Liver (tissue), 9 donors: Measurements from ENCODE around the gene ITGB2. TPM values are rescaled to one million over a fixed set of nuclear protein-coding genes. Genes with fewer than 3 reads are reported as not detected.
A peak's percentile ranks its signal among the peaks of the same experiment; 100 is the strongest.

Experiments
- DNase-seq: peaks from one replicate; pipeline ENCODE4 v3.0.0-alpha.2; 2017; ENCODE audit warnings: low spot score
- H3K27ac ChIP-seq, 2 donors: one replicate each; pipeline ENCODE4 v1.7.0; 2013; ENCODE audit warnings: inconsistent platforms in 2 of 2, low read length in 2 of 2, control low read depth in 1 of 2, low read depth in 1 of 2, mild to moderate bottlenecking in 1 of 2
- H3K27me3 ChIP-seq, 4 donors: one replicate each; pipeline versions ENCODE4 v1.6.1 to v1.7.0; 2013; ENCODE audit warnings: low read length in 3 of 4, inconsistent platforms in 1 of 4, mild to moderate bottlenecking in 1 of 4, moderate library complexity in 1 of 4; ENCODE audit not compliant: control insufficient read depth in 4 of 4, insufficient read depth in 4 of 4
- H3K36me3 ChIP-seq, 4 donors: one replicate each; pipeline versions ENCODE4 v1.6.1 to v1.7.0; 2013; ENCODE audit warnings: low read length in 3 of 4, mild to moderate bottlenecking in 3 of 4, low read depth in 1 of 4, moderate library complexity in 1 of 4; ENCODE audit not compliant: control insufficient read depth in 4 of 4, insufficient read depth in 3 of 4
- H3K4me1 ChIP-seq, 4 donors: one replicate each; pipeline versions ENCODE4 v1.6.1 to v1.7.0; 2013; ENCODE audit warnings: low read length in 3 of 4, mild to moderate bottlenecking in 3 of 4, moderate library complexity in 1 of 4; ENCODE audit not compliant: control insufficient read depth in 4 of 4, insufficient read depth in 4 of 4
- H3K4me3 ChIP-seq, 3 donors: one replicate each; pipeline versions ENCODE4 v1.6.1 to v1.7.0; 2013; ENCODE audit warnings: low read length in 3 of 3, control low read depth in 1 of 3, low read depth in 1 of 3, mild to moderate bottlenecking in 1 of 3
- H3K9ac ChIP-seq, 2 donors: one replicate each; pipeline ENCODE4 v1.7.0; 2013; ENCODE audit warnings: low read length in 2 of 2, mild to moderate bottlenecking in 2 of 2, moderate library complexity in 2 of 2, control low read depth in 1 of 2, low read depth in 1 of 2
- H3K9me3 ChIP-seq, 4 donors: one replicate each; pipeline versions ENCODE4 v1.6.1 to v1.7.0; 2013; ENCODE audit warnings: low read length in 3 of 4; ENCODE audit not compliant: control insufficient read depth in 4 of 4
- ATF3 ChIP-seq: IDR thresholded peaks from 2 replicates; pipeline ENCODE4 v1.6.1; 2016; ENCODE audit warnings: antibody characterized with exemption
- CTCF ChIP-seq: fragments of 150-350 bp; IDR thresholded peaks from 2 replicates; pipeline ENCODE4 v1.5.1; 2017; ENCODE audit warnings: improper control_type of control experiment, low read depth, low read length; ENCODE audit not compliant: missing input control
- EGR1 ChIP-seq, 2 donors: IDR thresholded peaks; 2 replicates each; pipeline ENCODE4 v1.6.1; 2016 to 2018; ENCODE audit warnings: antibody characterized with exemption in 2 of 2, low read depth in 2 of 2
- FOXA1 ChIP-seq: IDR thresholded peaks from 2 replicates; pipeline ENCODE4 v1.6.1; 2016; ENCODE audit warnings: antibody characterized with exemption
- GABPA ChIP-seq, 2 donors: IDR thresholded peaks in 1 of 2; conservative IDR thresholded peaks in 1 of 2; 2 replicates each; pipeline ENCODE4 v1.6.1; 2016; ENCODE audit warnings: antibody characterized with exemption in 2 of 2, mild to moderate bottlenecking in 1 of 2, moderate library complexity in 1 of 2
- JUND ChIP-seq, 2 donors: IDR thresholded peaks; 2 replicates each; pipeline ENCODE4 v1.6.1; 2016; ENCODE audit warnings: antibody characterized with exemption in 2 of 2
- RAD21 ChIP-seq, 2 donors: IDR thresholded peaks; 2 replicates each; pipeline ENCODE4 v1.6.1; 2016; ENCODE audit warnings: antibody characterized with exemption in 2 of 2, mild to moderate bottlenecking in 2 of 2
- REST ChIP-seq: IDR thresholded peaks from 2 replicates; pipeline ENCODE4 v1.6.1; 2016; ENCODE audit warnings: antibody characterized with exemption, mild to moderate bottlenecking
- RXRA ChIP-seq, 2 donors: IDR thresholded peaks; 2 replicates each; pipeline ENCODE4 v1.6.1; 2017 to 2018; ENCODE audit warnings: antibody characterized with exemption in 2 of 2, mild to moderate bottlenecking in 1 of 2
- SP1 ChIP-seq: IDR thresholded peaks from 2 replicates; pipeline ENCODE4 v1.6.1; 2018; ENCODE audit warnings: antibody characterized with exemption, mild to moderate bottlenecking
- TAF1 ChIP-seq: conservative IDR thresholded peaks from 2 replicates; pipeline ENCODE4 v1.6.1; 2016; ENCODE audit warnings: antibody characterized with exemption, mild to moderate bottlenecking
- YY1 ChIP-seq: IDR thresholded peaks from 2 replicates; pipeline ENCODE4 v1.6.1; 2016; ENCODE audit warnings: antibody characterized with exemption, mild to moderate bottlenecking
- WGBS: extraction: QIAGEN DNeasy Blood & Tissue Kit; methylation state at CpG from one replicate; pipeline ENCODE4 v1.1.7; 2013; 5-methylcytosine and 5-hydroxymethylcytosine counted together
- polyA plus RNA-seq, 2 donors: library from polyadenylated mRNA; stranded (reverse) in 1 of 2; unstranded in 1 of 2; fragments of 200-250 nt in 1 of 2; fragments of >200 nt in 1 of 2; fragmentation: Nextera tagmentation in 1 of 2; extraction: Ambion mirVana in 1 of 2; gene quantifications; one replicate each; pipeline versions ENCODE4 v1.2.1 to v1.2.3, GENCODE V29; 2013 to 2015
- total RNA-seq, 2 donors: library from RNA; depleted of rRNA; stranded (reverse); fragments of >200 nt; gene quantifications; one replicate each; pipeline ENCODE4 v1.2.3, GENCODE V29; 2014
- donor health status: healthy.
- donor health status: healthy.
- donor health status: healthy.
- donor health status: healthy.
- donor health status: healthy.

Gene ITGB2
- total and polyA plus RNA-seq, 4 donors: 9.6 to 50.6 (median 28.7) TPM

GRCh38 chr21:44874240-44874496 lies 46.5 kb downstream of the ITGB2 start:
- no peaks in the 10 kb centered on the region for H3K9me3 ChIP-seq
- no peaks in the 10 kb centered on the region for H3K27me3 ChIP-seq
- H3K9ac ChIP-seq: peak overlapping the region; percentile 46 to 68
- DNase-seq: no peak
- H3K27ac ChIP-seq: peak overlapping the region; percentile 88 to 95
- TF ChIP-seq ATF3 (no peak), RXRA (IDR thresholded peaks at IDR 0.05) (no peak), CTCF (no peak), FOXA1 (no peak), REST (peak; percentile 8), GABPA (IDR thresholded peaks at IDR 0.05 in 1 of 2, conservative IDR thresholded peaks at IDR 0.05 in 1 of 2) (no peak)
- peak overlapping the region; percentile 20 to 61 (median 53) for H3K4me3 ChIP-seq
- H3K36me3 ChIP-seq: no peaks in the 10 kb centered on the region
- WGBS: 12% methylated on average over 20 of the region's 20 CpGs
- peaks cover 5 to 65% (median 45%) of the 10 kb centered on the region in 4 donors for H3K4me1 ChIP-seq

GRCh38 chr21:44873356-44874239 lies 47.1 kb downstream of the ITGB2 start, which contains the start of gene PTTG1IP:
PTTG1IP (minus strand) TSS chr21:44873690; CDS start chr21:44873616, 74 bp downstream.
- 2% methylated on average over 123 of the region's 123 CpGs for WGBS
- H3K4me1 ChIP-seq: peaks cover 6 to 66% (median 46%) of the 10 kb centered on the region in 4 donors
- no peaks in the 10 kb centered on the region for H3K9me3 ChIP-seq
- DNase-seq: peak; percentile 99
- peak within 1 kb of the TSS; percentile 88 to 95 for H3K27ac ChIP-seq
- H3K9ac ChIP-seq: peak within 1 kb of the TSS; percentile 77 to 93
- TF ChIP-seq SP1 (peak; percentile 42), YY1 (no peak), CTCF (no peak), GABPA (IDR thresholded peaks at IDR 0.05 in 1 of 2, conservative IDR thresholded peaks at IDR 0.05 in 1 of 2) (peak; percentile 42 to 85), ATF3 (no peak), JUND (IDR thresholded peaks at IDR 0.05) (no peak), RAD21 (IDR thresholded peaks at IDR 0.05) (peak in 1 of 2 donors; percentile 13), EGR1 (IDR thresholded peaks at IDR 0.05; ENCODE audit: low read depth in 2 of 2) (peak in 1 of 2 donors; percentile 51), TAF1 (peak; percentile 61)
- H3K4me3 ChIP-seq: peak within 1 kb of the TSS; percentile 75 to 89 (median 85)
- H3K36me3 ChIP-seq: no peaks in the 10 kb centered on the region
- no peaks in the 10 kb centered on the region for H3K27me3 ChIP-seq
